GM19455 (cell line): ENCODE measurements around the gene CCDC124.
"Not testable (repeated sequence)": the region's sequence is repeated elsewhere in the genome, so short reads cannot be mapped to it uniquely, and the experiment has no call there.

Experiments
- ATAC-seq: cut with Tn5 transposase; IDR thresholded peaks from one replicate; pipeline ENCODE4 v1.9.1; 2021; ENCODE audit not compliant: unreplicated experiment

CCDC124 gene

DNA sequence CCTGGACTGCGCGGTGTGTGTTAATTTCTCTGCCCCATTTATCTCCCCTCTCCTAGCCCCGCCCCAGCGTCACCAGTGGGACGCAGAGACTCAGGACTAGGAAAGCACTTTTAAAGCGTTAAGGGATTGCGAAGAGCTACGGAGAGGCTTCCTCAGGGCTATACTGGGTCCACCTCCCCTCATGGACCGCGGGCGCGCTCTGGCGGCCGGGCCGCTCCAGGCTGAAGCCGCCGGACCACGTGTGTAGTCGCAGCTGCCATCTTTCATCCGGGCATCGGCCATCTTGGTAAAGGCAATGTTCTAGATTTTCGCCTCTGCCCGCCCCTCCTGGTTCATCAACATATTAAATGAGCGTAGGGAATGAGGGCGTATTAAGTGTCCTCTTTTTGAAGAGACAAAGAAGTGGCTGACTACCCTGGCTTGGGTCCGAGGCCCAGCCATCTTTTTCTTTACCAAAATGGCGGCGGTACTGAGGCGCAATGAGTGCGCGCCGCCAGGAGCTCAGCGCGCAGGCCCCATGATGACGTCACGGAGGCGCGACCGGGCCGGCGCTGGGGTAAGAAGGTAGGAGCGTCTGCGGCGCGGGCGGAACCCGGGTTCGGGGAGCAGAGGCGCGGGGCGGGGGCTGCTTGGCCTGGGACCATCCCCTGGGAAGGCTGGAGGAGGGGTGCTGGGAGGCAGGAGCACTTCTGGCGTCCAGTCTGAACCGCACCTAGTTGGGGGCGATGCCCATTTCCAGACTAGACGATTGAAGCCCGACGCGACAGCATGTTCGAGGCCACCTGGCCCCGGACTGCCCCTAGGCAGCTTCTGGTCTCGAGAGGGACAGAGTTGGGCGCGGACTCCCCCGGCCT, at the start of gene CCDC124:
Gene CCDC124 (plus strand): TSS at position 531 of the 854 bp plus-strand sequence. CDS start 3,406 bp downstream, outside the sequence.
- ATAC-seq: peak; percentile 67

DNA sequence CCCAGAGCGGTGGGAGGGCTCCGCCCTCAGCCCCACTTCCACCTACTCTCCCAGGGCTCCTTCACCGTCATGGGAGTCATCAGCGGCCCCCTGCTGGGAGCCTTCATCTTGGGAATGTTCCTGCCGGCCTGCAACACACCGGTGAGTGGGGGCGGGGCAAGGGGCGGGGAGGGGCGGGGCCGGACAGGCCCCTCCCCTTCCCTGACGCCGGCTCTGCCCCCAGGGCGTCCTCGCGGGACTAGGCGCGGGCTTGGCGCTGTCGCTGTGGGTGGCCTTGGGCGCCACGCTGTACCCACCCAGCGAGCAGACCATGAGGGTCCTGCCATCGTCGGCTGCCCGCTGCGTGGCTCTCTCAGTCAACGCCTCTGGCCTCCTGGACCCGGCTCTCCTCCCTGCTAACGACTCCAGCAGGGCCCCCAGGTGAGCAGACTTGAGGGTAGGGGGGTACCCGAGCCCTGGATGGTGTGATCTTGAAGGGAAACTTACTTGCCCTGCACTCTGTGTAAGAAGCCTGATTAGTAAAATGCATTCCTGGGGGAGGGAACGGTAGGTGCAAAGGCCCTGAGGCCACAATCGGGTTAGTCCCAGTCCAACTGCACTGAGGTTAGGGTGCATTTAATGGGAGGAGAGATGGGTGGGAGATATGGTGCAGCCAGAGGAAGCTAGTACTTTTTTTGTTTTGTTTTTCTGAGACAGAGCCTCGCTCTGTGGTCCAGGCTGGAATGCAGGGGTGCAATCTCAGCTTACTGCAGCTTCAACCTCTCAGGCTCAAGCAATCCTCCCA, 49.0 kb upstream of the CCDC124 start:
- no peak for ATAC-seq

- no peak for ATAC-seq
Observed at GRCh38 chr19:17886515-17886914, 46.3 kb upstream of the CCDC124 start.

GRCh38 chr19:17887221-17887620, 45.6 kb upstream of the CCDC124 start:
- ATAC-seq: not testable (repeated sequence)

GRCh38 chr19:17888260-17888659, 44.6 kb upstream of the CCDC124 start:
- ATAC-seq: no peak

DNA sequence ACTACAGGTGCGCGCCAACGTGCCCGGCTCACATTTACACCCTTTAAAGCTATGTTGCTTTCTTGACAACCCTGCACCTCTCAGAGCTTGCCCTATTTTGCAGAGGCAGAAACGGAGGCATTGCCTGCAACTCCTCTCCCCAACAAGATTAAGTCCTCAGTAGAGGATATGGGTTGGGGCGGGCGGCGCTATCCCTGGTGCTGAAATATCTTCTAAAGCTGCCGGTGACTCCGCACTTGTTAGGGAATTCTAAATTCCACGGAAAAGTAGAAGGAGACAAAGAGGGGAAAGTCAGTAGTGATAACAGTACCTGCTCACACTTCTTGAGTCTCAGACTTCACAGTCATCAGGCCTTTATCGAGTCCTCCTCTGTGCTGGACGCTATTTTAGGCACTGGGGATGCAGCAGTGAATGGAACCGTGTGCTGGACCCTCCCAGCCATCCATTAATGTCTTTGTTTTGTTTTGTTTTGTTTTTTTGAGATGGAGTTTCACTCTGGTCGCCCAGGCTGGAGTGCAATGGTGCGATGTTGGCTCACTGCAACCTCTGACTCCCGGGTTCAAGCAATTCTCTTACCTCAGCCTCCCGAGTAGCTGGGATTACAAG, 43.1 kb upstream of the CCDC124 start:
- no peak for ATAC-seq

DNA sequence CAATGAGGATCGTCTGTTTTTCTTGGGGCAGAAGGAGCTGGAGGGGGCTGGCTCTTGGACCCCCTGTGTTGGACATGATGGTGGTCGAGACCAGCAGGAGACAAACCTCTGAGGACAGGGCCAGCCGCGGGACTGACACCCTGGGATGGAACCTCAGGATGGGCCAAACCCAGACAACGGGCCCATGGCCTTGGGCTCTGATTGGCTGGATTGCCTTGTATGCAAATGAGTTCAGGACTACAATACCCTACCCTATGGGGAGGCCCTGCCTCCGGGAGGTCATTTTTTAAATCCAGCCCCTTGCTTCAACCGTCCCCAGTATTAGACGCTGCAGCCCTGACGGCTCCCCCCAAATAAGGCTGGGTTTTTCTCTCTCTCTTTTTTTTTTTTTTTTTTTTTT, 39.0 kb upstream of the CCDC124 start:
- no peak for ATAC-seq

- ATAC-seq: no peak
Observed at GRCh38 chr19:17902701-17903100, 30.1 kb upstream of the CCDC124 start.

DNA sequence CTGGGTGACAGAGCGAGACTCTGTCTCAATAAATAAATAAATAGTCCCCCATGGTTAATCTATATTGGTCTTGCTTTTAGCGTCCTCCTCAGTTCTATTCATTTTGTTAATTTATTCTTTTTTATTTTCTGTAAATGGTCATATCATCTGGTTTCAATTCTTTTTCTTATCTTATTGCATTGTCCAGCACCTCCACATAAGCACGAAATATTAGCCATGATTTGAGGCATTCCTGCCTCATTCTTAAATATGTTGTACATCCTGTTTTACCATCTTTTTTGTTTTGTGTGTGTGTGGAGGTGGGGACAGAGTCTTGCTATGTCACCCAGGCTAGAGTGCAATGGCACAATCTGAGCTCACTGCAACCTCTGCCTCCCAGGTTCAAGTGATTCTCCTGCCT, 24.6 kb upstream of the CCDC124 start:
- ATAC-seq: no peak

DNA sequence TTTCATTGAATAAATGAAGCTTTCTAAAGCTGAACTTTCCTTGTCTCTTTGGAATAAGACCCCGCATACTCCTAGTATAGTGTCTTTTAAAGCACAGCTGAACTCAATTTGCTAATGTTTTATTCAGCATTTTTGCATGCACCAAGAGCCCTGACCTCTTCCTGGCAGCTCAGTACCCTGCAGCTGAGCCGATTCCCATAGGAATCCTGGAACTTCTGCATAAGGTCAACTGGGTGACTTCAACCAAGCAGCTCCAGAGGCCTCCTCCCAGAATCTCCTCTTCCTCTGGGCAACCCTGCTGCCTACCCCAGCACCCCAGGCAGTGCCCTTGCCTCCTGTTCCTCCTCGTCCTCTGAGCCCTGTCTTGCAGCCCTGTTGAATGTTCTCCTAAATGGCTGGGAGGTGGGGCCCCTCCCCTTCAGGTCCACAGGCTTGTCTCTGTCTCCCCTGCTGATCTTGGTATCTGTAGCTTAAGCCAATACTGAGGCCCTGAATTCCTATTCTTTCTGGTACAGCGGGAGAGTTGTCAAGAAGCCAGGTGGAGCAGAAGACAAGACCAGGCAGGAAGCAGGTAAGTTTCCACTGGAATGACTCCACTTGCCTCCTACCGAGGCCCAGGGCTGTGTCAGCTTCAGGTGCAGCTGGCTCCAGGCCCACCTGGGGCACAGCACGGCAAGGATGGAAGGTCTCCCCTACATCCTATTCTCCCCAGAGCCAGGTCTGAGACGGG, 23.6 kb upstream of the CCDC124 start:
- no peak for ATAC-seq

- ATAC-seq: no peak
Observed at GRCh38 chr19:17910791-17911360, 21.9 kb upstream of the CCDC124 start.

GRCh38 chr19:17915940-17916593, 16.7 kb upstream of the CCDC124 start:
- ATAC-seq: no peak

DNA sequence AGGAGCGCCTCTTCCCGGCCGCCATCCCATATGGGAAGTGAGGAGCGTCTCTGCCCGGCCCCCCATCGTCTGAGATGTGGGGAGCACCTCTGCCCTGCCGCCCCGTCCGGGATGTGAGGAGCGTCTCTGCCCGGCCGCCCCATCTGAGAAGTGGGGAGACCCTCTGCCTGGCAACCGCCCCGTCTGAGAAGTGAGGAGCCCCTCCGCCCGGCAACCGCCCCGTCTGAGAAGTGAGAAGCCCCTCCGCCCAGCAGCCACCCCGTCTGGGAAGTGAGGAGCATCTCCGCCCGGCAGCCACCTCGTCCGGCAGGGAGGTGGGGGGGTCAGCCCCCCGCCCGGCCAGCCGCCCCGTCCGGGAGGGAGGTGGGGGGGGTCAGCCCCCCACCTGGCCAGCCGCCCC, 14.7 kb upstream of the CCDC124 start:
- not testable (repeated sequence) for ATAC-seq

DNA sequence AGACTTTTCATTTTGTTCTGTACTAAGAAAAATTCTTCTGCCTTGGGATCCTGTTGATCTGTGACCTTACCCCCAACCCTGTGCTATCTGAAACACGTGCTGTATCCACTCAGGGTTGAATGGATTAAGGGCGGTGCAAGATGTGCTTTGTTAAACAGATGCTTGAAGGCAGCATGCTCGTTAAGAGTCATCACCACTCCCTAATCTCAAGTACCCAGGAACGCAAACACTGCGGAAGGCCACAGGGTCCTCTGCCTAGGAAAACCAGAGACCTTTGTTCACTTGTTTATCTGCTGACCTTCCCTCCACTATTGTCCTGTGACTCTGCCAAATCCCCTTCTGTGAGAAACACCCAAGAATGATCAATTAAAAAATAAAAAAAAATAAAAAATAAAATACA, 13.7 kb upstream of the CCDC124 start:
- not testable (repeated sequence) for ATAC-seq

- ATAC-seq: no peak
Observed at GRCh38 chr19:17920527-17920926, 12.3 kb upstream of the CCDC124 start.

- no peak for ATAC-seq
Observed at GRCh38 chr19:17922138-17922537, 10.7 kb upstream of the CCDC124 start.

GRCh38 chr19:17926044-17926443, 6.8 kb upstream of the CCDC124 start:
- no peak for ATAC-seq

GRCh38 chr19:17929056-17929455, 3.8 kb upstream of the CCDC124 start:
- ATAC-seq: no peak

DNA sequence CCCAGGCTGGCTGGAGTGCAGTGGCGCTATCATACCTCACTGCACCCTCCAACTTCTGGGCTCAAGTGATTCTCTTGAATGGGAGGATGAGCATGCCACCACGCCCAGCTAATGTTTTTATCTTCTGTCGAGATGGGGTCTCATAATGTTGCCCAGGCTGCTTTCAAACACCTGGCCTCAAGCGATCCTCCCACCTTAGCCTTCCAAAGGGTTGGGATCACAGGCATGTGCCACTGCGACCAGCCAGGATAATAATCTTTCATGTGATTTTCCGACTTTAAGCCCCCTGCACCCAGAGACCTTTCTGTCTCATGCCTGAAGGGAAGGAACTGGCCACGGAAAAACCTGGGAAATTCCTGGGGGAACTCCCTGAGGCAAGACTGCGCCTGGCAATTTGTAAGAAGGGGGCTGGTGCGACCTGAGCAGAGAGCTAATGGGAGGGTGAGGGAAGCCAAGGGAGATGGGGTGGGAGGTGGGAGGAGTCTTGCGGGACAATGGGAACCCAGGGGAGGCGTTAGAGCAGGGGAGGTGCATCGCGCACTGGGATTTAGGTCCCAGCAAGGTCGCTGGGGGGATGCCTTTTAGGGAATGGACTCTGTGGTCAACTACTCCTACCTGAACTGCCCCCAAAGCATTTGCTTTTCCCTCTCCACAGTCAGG, 1.2 kb upstream of the CCDC124 start:
- ATAC-seq: no peak
